Measurements from ENCODE around the gene NELL2.

DNA sequence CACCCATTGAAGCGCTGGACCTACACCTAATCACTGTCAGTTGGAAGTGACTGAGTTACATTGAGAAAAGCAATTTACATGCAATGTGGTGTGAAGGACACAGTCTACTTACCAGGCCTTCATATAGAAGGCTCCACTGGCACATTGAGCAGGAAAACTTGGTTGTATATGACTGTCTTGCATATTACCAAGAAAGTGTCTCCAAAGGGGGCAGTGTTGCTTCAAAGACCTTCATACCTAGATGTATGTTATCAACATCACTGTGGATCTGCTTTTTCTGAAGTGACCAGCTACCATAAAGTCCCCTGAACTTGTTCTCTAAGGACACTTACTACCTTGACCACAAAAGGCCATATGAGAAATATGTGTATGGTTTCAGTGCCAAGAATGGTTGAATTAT lies 64.1 kb downstream of the NELL2 start:
- TF ChIP-seq POLR2A (IDR thresholded peaks at IDR 0.05; ENCODE audit: low read length) (no peak), GATA1 (IDR thresholded peaks at IDR 0.05; ENCODE audit: low read depth, low read length) (no peak)

Data from erythroblast (primary cell).